Kidney (tissue), 14 donors: Measurements from ENCODE around the gene RAPGEF4. TPM values are rescaled to one million over a fixed set of nuclear protein-coding genes. Genes with fewer than 3 reads are reported as not detected.
"Not testable (repeated sequence)": the region's sequence is repeated elsewhere in the genome, so short reads cannot be mapped to it uniquely, and the experiment has no call there.

Experiments
- DNase-seq, 5 donors: peaks; one replicate each; pipeline ENCODE4 v3.0.0-alpha.2; 2013 to 2020
- FAIRE-seq: peaks from 2 replicates; lab custom pipeline; 2012; peaks lifted over from hg19 to GRCh38; lab: Jason Lieb, UNC
- H3K27ac ChIP-seq, 2 donors: one replicate each; pipeline ENCODE4 v1.7.0; 2013; ENCODE audit warnings: low read depth in 2 of 2, low read length in 2 of 2, inconsistent platforms in 1 of 2
- H3K27me3 ChIP-seq: one replicate; pipeline ENCODE4 v1.7.1; 2013; ENCODE audit warnings: low read length, inconsistent platforms; ENCODE audit not compliant: control insufficient read depth, insufficient read depth
- H3K36me3 ChIP-seq, 3 donors: one replicate each; pipeline versions ENCODE4 v1.7.0 to v1.7.1; 2013; ENCODE audit warnings: low read length in 3 of 3, control low read depth in 1 of 3, inconsistent platforms in 1 of 3; ENCODE audit not compliant: insufficient read depth in 3 of 3, control insufficient read depth in 2 of 3
- H3K4me1 ChIP-seq, 3 donors: one replicate each; pipeline versions ENCODE4 v1.7.0 to v1.7.1; 2013; ENCODE audit warnings: low read length in 3 of 3, inconsistent platforms in 1 of 3, low read depth in 1 of 3; ENCODE audit not compliant: control insufficient read depth in 2 of 3, insufficient read depth in 2 of 3
- H3K4me3 ChIP-seq, 3 donors: one replicate each; pipeline versions ENCODE4 v1.7.0 to v1.8.1; 2013; ENCODE audit warnings: low read length in 3 of 3, control low read depth in 1 of 3, inconsistent platforms in 1 of 3
- H3K9ac ChIP-seq, 3 donors: one replicate each; pipeline versions ENCODE4 v1.7.0 to v1.7.1; 2013; ENCODE audit warnings: low read length in 3 of 3, control low read depth in 1 of 3, inconsistent platforms in 1 of 3
- H3K9me3 ChIP-seq, 3 donors: one replicate each; pipeline versions ENCODE4 v1.7.0 to v1.7.1; 2013; ENCODE audit warnings: low read length in 3 of 3, control low read depth in 1 of 3, inconsistent platforms in 1 of 3; ENCODE audit not compliant: control insufficient read depth in 2 of 3, insufficient read depth in 1 of 3
- intact Hi-C: fragments of 100-400 bp; cut with DNase I; formaldehyde crosslinking; loops from one replicate; pipeline ENCODE4 v1.11.1; 2022
- polyA plus RNA-seq: library from polyadenylated mRNA; stranded (reverse); fragments of 350-450 nt; fragmentation: Illumina TruSeq; extraction: RNeasy Lipid Tissue Mini Kit (QIAGEN cat#74804); gene quantifications from one replicate; pipeline ENCODE4 v1.2.3, GENCODE V29; 2014; ENCODE audit warnings: low read depth, low replicate concordance; ENCODE audit not compliant: insufficient read depth
- total RNA-seq: library from RNA; stranded (reverse); fragmentation: NEBNext Ultra II Directional; extraction: Animal tissue kit (Norgen Biotek cat#: 25700); gene quantifications from one replicate; pipeline ENCODE4 v1.2.1, GENCODE V29; 2021
- TF ChIP-seq, protein P1 (sequence below): IDR thresholded peaks from 3 replicates; pipeline ENCODE4 v1.5.1; 2012; ENCODE audit warnings: mild to moderate bottlenecking, moderate library complexity, borderline replicate concordance; ENCODE audit not compliant: insufficient read depth; ENCODE audit errors: extremely low read depth
- donor health status: control.
- donor health status: control.
- donor health status: control.
- donor health status: control.
- donor health status: control.
- donor health status: DM: yes; HTN: yes; CAD: no.
- donor health status: Normal renal cell carcinoma (clear cell type).

The RAPGEF4 gene
- total and polyA plus RNA-seq, 2 donors from 2014 or later: 3.8 to 13.6 TPM

DNA sequence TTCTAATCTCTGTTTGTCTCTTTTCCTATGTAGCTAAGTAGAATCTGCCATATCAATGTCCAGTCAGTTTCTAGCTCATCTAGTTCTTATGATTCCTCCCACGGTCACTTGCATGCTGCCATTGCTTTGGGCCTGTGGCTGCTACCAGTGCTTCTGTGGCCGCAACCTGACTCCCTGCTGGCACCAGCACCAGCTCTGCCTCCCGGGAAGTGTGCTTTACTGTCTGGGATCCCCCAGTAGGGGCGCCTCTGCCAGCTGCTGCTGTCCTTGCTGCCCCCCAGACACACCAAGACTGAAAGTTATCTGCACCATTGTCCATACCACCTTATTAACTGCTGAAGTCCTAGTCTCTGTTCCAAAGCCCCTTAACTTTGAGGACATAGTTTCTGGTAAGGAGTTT is 56.3 kb downstream of the RAPGEF4 start:
- Histone ChIP-seq H3K36me3 (no peaks in the 10 kb centered on the region), H3K27me3 (no peaks in the 10 kb centered on the region), H3K9ac (no peak overlapping the region), H3K4me3 (no peak overlapping the region), H3K4me1 (no peaks in the 10 kb centered on the region), H3K27ac (no peak overlapping the region), H3K9me3 (no peaks in the 10 kb centered on the region)
- FAIRE-seq (no peak), DNase-seq (no peak)
- TF ChIP-seq, protein P1, sequence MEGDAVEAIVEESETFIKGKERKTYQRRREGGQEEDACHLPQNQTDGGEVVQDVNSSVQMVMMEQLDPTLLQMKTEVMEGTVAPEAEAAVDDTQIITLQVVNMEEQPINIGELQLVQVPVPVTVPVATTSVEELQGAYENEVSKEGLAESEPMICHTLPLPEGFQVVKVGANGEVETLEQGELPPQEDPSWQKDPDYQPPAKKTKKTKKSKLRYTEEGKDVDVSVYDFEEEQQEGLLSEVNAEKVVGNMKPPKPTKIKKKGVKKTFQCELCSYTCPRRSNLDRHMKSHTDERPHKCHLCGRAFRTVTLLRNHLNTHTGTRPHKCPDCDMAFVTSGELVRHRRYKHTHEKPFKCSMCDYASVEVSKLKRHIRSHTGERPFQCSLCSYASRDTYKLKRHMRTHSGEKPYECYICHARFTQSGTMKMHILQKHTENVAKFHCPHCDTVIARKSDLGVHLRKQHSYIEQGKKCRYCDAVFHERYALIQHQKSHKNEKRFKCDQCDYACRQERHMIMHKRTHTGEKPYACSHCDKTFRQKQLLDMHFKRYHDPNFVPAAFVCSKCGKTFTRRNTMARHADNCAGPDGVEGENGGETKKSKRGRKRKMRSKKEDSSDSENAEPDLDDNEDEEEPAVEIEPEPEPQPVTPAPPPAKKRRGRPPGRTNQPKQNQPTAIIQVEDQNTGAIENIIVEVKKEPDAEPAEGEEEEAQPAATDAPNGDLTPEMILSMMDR: no peak
- intact Hi-C loops: no loop called here

DNA sequence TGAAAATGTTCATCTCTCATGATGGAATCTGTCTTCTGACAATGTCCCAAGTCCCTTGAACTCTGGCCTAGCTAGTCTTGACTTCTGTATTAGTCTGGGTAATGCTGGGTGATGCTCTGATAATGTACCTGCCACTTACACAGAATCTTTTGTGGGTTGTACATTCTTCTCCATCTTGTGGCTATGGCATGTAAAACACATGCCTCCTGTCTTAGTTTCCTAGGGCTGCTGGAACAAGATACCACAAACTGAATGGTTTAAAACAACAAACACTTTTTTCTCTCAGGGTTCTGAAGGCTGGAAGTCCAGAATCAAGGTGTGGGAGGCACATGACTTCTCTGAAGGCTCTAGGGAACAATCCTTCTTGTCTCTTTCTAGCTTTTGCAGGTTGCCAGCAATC is 57.1 kb downstream of the RAPGEF4 start:
- DNase-seq (no peak), FAIRE-seq (no peak)
- Histone ChIP-seq H3K4me1 (no peaks in the 10 kb centered on the region), H3K27ac (no peak overlapping the region), H3K27me3 (no peaks in the 10 kb centered on the region), H3K9ac (no peak overlapping the region), H3K4me3 (no peak overlapping the region), H3K9me3 (no peaks in the 10 kb centered on the region), H3K36me3 (no peaks in the 10 kb centered on the region)
- intact Hi-C loops: no loop called here
- TF ChIP-seq, protein P1: no peak

DNA sequence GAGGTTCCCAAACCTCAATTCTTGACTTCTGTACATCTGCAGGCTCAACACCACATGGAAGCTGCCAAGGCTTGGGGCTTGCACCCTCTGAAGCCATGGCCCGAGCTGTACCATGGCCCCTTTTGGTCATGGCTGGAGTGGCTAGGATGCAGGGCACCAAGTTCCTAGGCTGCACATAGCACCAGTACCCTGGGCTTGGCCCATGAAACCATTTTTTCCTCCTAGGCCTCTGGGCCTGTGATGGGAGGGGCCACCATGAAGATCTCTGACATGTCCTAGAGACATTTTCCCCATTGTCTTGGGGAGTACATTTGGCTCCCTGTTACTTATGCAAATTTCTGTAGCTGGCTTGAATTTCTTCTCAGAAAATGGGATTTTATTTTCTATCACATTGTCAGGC is 67.7 kb downstream of the RAPGEF4 start:
- FAIRE-seq: not testable (repeated sequence)

DNA sequence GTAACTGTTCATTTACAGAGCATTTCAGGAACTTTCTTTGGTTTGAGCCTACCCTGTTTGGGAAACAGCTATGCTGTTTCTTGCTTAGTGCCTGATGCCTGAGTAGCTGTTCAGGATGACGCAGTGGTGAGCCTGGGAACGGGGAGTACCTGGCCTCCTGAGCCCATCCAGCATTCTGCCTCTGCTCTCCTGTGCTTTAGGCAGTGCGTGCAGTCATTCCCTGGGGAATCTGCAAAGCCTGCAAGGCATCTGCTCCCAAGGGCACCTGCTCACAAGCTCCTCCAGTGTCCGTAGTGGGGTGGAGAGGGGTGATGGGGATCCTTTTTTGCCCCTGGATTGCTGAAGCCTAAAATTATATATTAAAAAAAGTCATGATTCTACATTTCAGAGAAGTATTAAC is 68.8 kb downstream of the RAPGEF4 start:
- FAIRE-seq: no peak
- no peaks in the 10 kb centered on the region for H3K9me3 ChIP-seq
- no peak for DNase-seq
- no peaks in the 10 kb centered on the region for H3K36me3 ChIP-seq
- H3K27me3 ChIP-seq: no peaks in the 10 kb centered on the region
- H3K27ac ChIP-seq: no peak overlapping the region
- no peak overlapping the region for H3K4me3 ChIP-seq
- TF ChIP-seq, protein P1: no peak
- intact Hi-C loops: no loop called here
- no peaks in the 10 kb centered on the region for H3K4me1 ChIP-seq
- H3K9ac ChIP-seq: no peak overlapping the region

More for the DNA sequence above, 67.7 kb downstream of the RAPGEF4 start:
- H3K27ac ChIP-seq, H3K4me3 ChIP-seq, H3K9ac ChIP-seq, intact Hi-C loops, H3K9me3 ChIP-seq, H3K4me1 ChIP-seq, H3K36me3 ChIP-seq, DNase-seq, H3K27me3 ChIP-seq: not testable (repeated sequence)
